Natural killer cell (primary cell): ENCODE measurements around the gene CDHR3. TPM values are rescaled to one million over a fixed set of nuclear protein-coding genes. Genes with fewer than 3 reads are reported as not detected.
A peak's percentile ranks its signal among the peaks of the same experiment; 100 is the strongest.

ENCODE experiments used
- ATAC-seq, 3 donors: fragments of 150-1000 bp in 2 of 3; fragments of 200-7000 bp in 1 of 3; cut with Tn5 transposase; 1 replicate in 1 of 3; 2 replicates in 2 of 3; pipeline ENCODE4 v1.10.0; 2021; ENCODE audit warnings: mild to moderate bottlenecking in 2 of 3, moderate library complexity in 2 of 3
- DNase-seq, 2 donors: peaks; one replicate each; pipeline versions ENCODE4 v3.0.0 to v3.0.0-alpha.2; 2013 to 2021; ENCODE audit warnings: mixed read lengths in 1 of 2
- H3K27ac ChIP-seq: one replicate; pipeline ENCODE4 v1.5.1; 2013; ENCODE audit warnings: mild to moderate bottlenecking, low read length
- H3K27me3 ChIP-seq: one replicate; pipeline ENCODE4 v1.6.1; 2013; ENCODE audit warnings: low read length; ENCODE audit not compliant: control insufficient read depth, insufficient read depth
- H3K36me3 ChIP-seq: one replicate; pipeline ENCODE4 v1.6.1; 2013; ENCODE audit warnings: low read length; ENCODE audit not compliant: control insufficient read depth, insufficient read depth
- H3K4me1 ChIP-seq: one replicate; pipeline ENCODE4 v1.6.1; 2013; ENCODE audit warnings: low read length; ENCODE audit not compliant: control insufficient read depth, insufficient read depth
- H3K4me3 ChIP-seq: one replicate; pipeline ENCODE4 v1.5.1; 2013; ENCODE audit warnings: low read length
- H3K9me3 ChIP-seq: one replicate; pipeline ENCODE4 v1.6.1; 2013; ENCODE audit warnings: low read length; ENCODE audit not compliant: control insufficient read depth, insufficient read depth
- H3K27ac Mint-ChIP-seq, 2 donors: one replicate each; pipeline ENCODE4 v1.8.0; 2022; ENCODE audit warnings: mild to moderate bottlenecking in 2 of 2, mixed read lengths in 2 of 2, moderate library complexity in 1 of 2
- H3K27me3 Mint-ChIP-seq, 2 donors: one replicate each; pipeline ENCODE4 v1.8.0; 2022; ENCODE audit warnings: low read depth in 2 of 2, mixed read lengths in 2 of 2
- H3K36me3 Mint-ChIP-seq: one replicate; pipeline ENCODE4 v1.8.0; 2022; ENCODE audit warnings: mixed read lengths
- H3K4me1 Mint-ChIP-seq, 2 donors: one replicate each; pipeline ENCODE4 v1.8.0; 2022; ENCODE audit warnings: mixed read lengths in 2 of 2
- H3K4me3 Mint-ChIP-seq: one replicate; pipeline ENCODE4 v1.8.0; 2022; ENCODE audit warnings: mild to moderate bottlenecking, moderate library complexity, mixed read lengths
- H3K9me3 Mint-ChIP-seq, 2 donors: one replicate each; pipeline ENCODE4 v1.8.0; 2022; ENCODE audit warnings: mixed read lengths in 2 of 2
- CTCF ChIP-seq: fragments of 200-600 bp; IDR thresholded peaks from one replicate; pipeline ENCODE4 v1.8.0; 2022; ENCODE audit warnings: antibody characterized with exemption
- WGBS: methylation state at CpG from one replicate; pipeline ENCODE4 v1.1.7; 2013; ENCODE audit warnings: missing lambda C conversion rate; ENCODE audit not compliant: insufficient coverage; 5-methylcytosine and 5-hydroxymethylcytosine counted together
- intact Hi-C: fragments of 100-400 bp; cut with micrococcal nuclease; formaldehyde crosslinking; loops from one replicate; pipeline ENCODE4 v1.14.2; 2022
- total RNA-seq, 4 donors: library from RNA; stranded (reverse); fragments of 120-200 nt in 1 of 4; gene quantifications; one replicate each; pipeline versions ENCODE4 v1.2.3 to v1.2.4, GENCODE V29; 2013 to 2022

The CDHR3 gene
- total RNA-seq, 3 donors from 2014 or later (not counting 1 experiment from before 2014, with no cell fraction given) = 9.2 to 12.4 (median 10.2) TPM

- H3K9me3 Mint-ChIP-seq = no peaks in the 10 kb centered on the region
Observed at GRCh38 chr7:106070201-106070551, 107.1 kb downstream of the CDHR3 start.

GRCh38 chr7:106070567-106071254 is 107.6 kb downstream of the CDHR3 start:
- no peaks in the 10 kb centered on the region for H3K9me3 Mint-ChIP-seq
- H3K4me3 Mint-ChIP-seq = peak overlapping the region; percentile 73
- H3K27me3 ChIP-seq = no peaks in the 10 kb centered on the region
- TF ChIP-seq CTCF = no peak
- H3K27me3 Mint-ChIP-seq = peaks cover 4 to 27% of the 10 kb centered on the region in 2 donors
- H3K4me1 ChIP-seq = peaks cover 59% of the 10 kb centered on the region
- H3K27ac Mint-ChIP-seq = peak overlapping the region; percentile 83 to 86
- H3K9me3 ChIP-seq = no peaks in the 10 kb centered on the region
- ATAC-seq (no peak), DNase-seq (no peak)
- no peaks in the 10 kb centered on the region for H3K36me3 ChIP-seq
- no peak overlapping the region for H3K4me3 ChIP-seq
- no peaks in the 10 kb centered on the region for H3K36me3 Mint-ChIP-seq
- peak overlapping the region; percentile 88 for H3K27ac ChIP-seq
- H3K4me1 Mint-ChIP-seq = peaks cover 39 to 40% of the 10 kb centered on the region in 2 donors
- intact Hi-C loops = loop anchor here (2.0 kb wide), 1 partner anchor 40 kb away; no protein-coding TSS in a partner anchor
- 76% methylated on average over 8 of the region's 8 CpGs for WGBS

More at GRCh38 chr7:106070201-106070551, 107.1 kb downstream of the CDHR3 start:
- H3K27ac Mint-ChIP-seq = peak overlapping the region in 1 of 2 donors; percentile 86
- no peaks in the 10 kb centered on the region for H3K9me3 ChIP-seq
- H3K36me3 ChIP-seq = no peaks in the 10 kb centered on the region
- 94% methylated on average over 5 of the region's 5 CpGs for WGBS
- intact Hi-C loops = loop anchor here (2.0 kb wide), 1 partner anchor 41 kb away; no protein-coding TSS in a partner anchor
- H3K27ac ChIP-seq = peak overlapping the region; percentile 88
- no peak for TF ChIP-seq CTCF
- peaks cover 59% of the 10 kb centered on the region for H3K4me1 ChIP-seq
- no peaks in the 10 kb centered on the region for H3K27me3 ChIP-seq
- no peak overlapping the region for H3K4me3 Mint-ChIP-seq
- H3K27me3 Mint-ChIP-seq = peaks cover 4 to 27% of the 10 kb centered on the region in 2 donors
- ATAC-seq (no peak), DNase-seq (no peak)
- H3K36me3 Mint-ChIP-seq = no peaks in the 10 kb centered on the region
- no peak overlapping the region for H3K4me3 ChIP-seq
- peaks cover 39 to 40% of the 10 kb centered on the region in 2 donors for H3K4me1 Mint-ChIP-seq

- peaks cover 39 to 43% of the 10 kb centered on the region in 2 donors for H3K4me1 Mint-ChIP-seq
- 0% methylated on average over 9 of the region's 9 CpGs for WGBS
Observed at GRCh38 chr7:106071356-106071998, 108.4 kb downstream of the CDHR3 start.

More at GRCh38 chr7:106071356-106071998, 108.4 kb downstream of the CDHR3 start:
- Histone ChIP-seq H3K4me3 (peak overlapping the region; percentile 9), H3K36me3 (no peaks in the 10 kb centered on the region), H3K27me3 (no peaks in the 10 kb centered on the region), H3K4me1 (peaks cover 59% of the 10 kb centered on the region), H3K9me3 (no peaks in the 10 kb centered on the region), H3K27ac (peak overlapping the region; percentile 88)
- no peak for TF ChIP-seq CTCF
- intact Hi-C loops = loop anchor here (2.0 kb wide), 1 partner anchor 39 kb away; no protein-coding TSS in a partner anchor
- H3K27ac Mint-ChIP-seq = peak overlapping the region; percentile 83 to 86
- H3K4me3 Mint-ChIP-seq = peak overlapping the region; percentile 73
- ATAC-seq = peak; percentile 96 to 99 (median 97)
- H3K27me3 Mint-ChIP-seq = peaks cover 7 to 30% of the 10 kb centered on the region in 2 donors
- H3K9me3 Mint-ChIP-seq = no peaks in the 10 kb centered on the region
- peak in 1 of 2 donors; percentile 77 for DNase-seq
- no peaks in the 10 kb centered on the region for H3K36me3 Mint-ChIP-seq
